ENCODE results near the gene NEU3.
"Not testable (repeated sequence)": the region's sequence is repeated elsewhere in the genome, so short reads cannot be mapped to it uniquely, and the experiment has no call there.

NEU3 gene

GRCh38 chr11:74989260-74989638, 516 bp downstream of the NEU3 start:
- DNase-seq = no peak

GRCh38 chr11:74990150-74990549, 1.4 kb downstream of the NEU3 start:
- DNase-seq = not testable (repeated sequence)

GRCh38 chr11:74990941-74991340, 2.2 kb downstream of the NEU3 start:
- DNase-seq = no peak

- DNase-seq = no peak
Measured at GRCh38 chr11:74992852-74993251, 4.1 kb downstream of the NEU3 start.

- DNase-seq = no peak
Measured at GRCh38 chr11:75000975-75001354, 12.2 kb downstream of the NEU3 start.

- DNase-seq = no peak
Measured at GRCh38 chr11:75001686-75002085, 13.0 kb downstream of the NEU3 start.

- no peak for DNase-seq
Measured at GRCh38 chr11:75002516-75002915, 13.8 kb downstream of the NEU3 start.

- DNase-seq = no peak
Measured at GRCh38 chr11:75004215-75004614, 15.5 kb downstream of the NEU3 start.

- DNase-seq = no peak
Measured at GRCh38 chr11:75011357-75011756, 22.6 kb downstream of the NEU3 start.

- DNase-seq = no peak
Measured at GRCh38 chr11:75011872-75012271, 23.1 kb downstream of the NEU3 start.

GRCh38 chr11:75013051-75013450, 24.3 kb downstream of the NEU3 start:
- DNase-seq = no peak

GRCh38 chr11:75014129-75014528, 25.4 kb downstream of the NEU3 start:
- DNase-seq = no peak

- not testable (repeated sequence) for DNase-seq
Measured at GRCh38 chr11:75019200-75019599, 30.5 kb downstream of the NEU3 start.

GRCh38 chr11:75020328-75020727, 31.6 kb downstream of the NEU3 start:
- not testable (repeated sequence) for DNase-seq

GRCh38 chr11:75022296-75022695, 33.6 kb downstream of the NEU3 start:
- no peak for DNase-seq

- peak; percentile 48 for DNase-seq
Measured at GRCh38 chr11:75022759-75023396, 34.1 kb downstream of the NEU3 start.

- no peak for DNase-seq
Measured at GRCh38 chr11:75023446-75024067, 34.8 kb downstream of the NEU3 start.

GRCh38 chr11:75024068-75024449, 35.3 kb downstream of the NEU3 start:
- no peak for DNase-seq

- no peak for DNase-seq
Measured at GRCh38 chr11:75024764-75025211, 36.1 kb downstream of the NEU3 start.

GRCh38 chr11:75025561-75025960, 36.8 kb downstream of the NEU3 start:
- DNase-seq = no peak

GRCh38 chr11:75028321-75028720, 39.6 kb downstream of the NEU3 start:
- no peak for DNase-seq

GRCh38 chr11:75028724-75029123, 40.0 kb downstream of the NEU3 start:
- DNase-seq = no peak

- no peak for DNase-seq
Measured at GRCh38 chr11:75029836-75030631, 41.3 kb downstream of the NEU3 start.

- DNase-seq = no peak
Measured at GRCh38 chr11:75031224-75031753, 42.6 kb downstream of the NEU3 start.

Measured in NCI-H146 (cell line).